IMR-90 (cell line): Measurements from ENCODE around the gene ETV7.

Experiments
- BHLHE40 ChIP-seq: fragments of 150-350 bp; IDR thresholded peaks from 2 replicates; pipeline ENCODE4 v1.6.1; 2016; ENCODE audit warnings: mild to moderate bottlenecking, low read depth, low read length
- CEBPB ChIP-seq: IDR thresholded peaks from 2 replicates; pipeline ENCODE4 v1.6.1; 2012; ENCODE audit warnings: low read depth, low read length, improper control_type of control experiment
- MAFK ChIP-seq: IDR thresholded peaks from 2 replicates; pipeline ENCODE4 v1.6.1; 2012; ENCODE audit warnings: low read depth, low read length, improper control_type of control experiment
- POLR2A ChIP-seq: IDR thresholded peaks from 2 replicates; pipeline ENCODE4 v1.6.1; 2012; ENCODE audit warnings: mild to moderate bottlenecking, low read depth, low read length
- RAD21 ChIP-seq: IDR thresholded peaks from 2 replicates; pipeline ENCODE4 v1.6.1; 2012; ENCODE audit warnings: low read length, improper control_type of control experiment
- RCOR1 ChIP-seq: IDR thresholded peaks from 2 replicates; pipeline ENCODE4 v1.6.1; 2012; ENCODE audit warnings: mild to moderate bottlenecking, low read length, improper control_type of control experiment; ENCODE audit not compliant: insufficient replicate concordance
- RFX5 ChIP-seq: IDR thresholded peaks from 2 replicates; pipeline ENCODE4 v1.8.0; 2012; ENCODE audit warnings: low read depth, mild to moderate bottlenecking, low read length, moderate library complexity
- TF ChIP-seq, protein P1 (sequence below): conservative IDR thresholded peaks from 2 replicates; pipeline ENCODE4 v1.5.1; 2012; ENCODE audit warnings: mild to moderate bottlenecking, low read depth, low read length, improper control_type of control experiment
- TF ChIP-seq, protein P2 (sequence below): fragments of 150-350 bp; IDR thresholded peaks from 2 replicates; pipeline ENCODE4 v1.6.1; 2017; ENCODE audit warnings: mild to moderate bottlenecking, antibody characterized with exemption, low read length, low read depth

DNA sequence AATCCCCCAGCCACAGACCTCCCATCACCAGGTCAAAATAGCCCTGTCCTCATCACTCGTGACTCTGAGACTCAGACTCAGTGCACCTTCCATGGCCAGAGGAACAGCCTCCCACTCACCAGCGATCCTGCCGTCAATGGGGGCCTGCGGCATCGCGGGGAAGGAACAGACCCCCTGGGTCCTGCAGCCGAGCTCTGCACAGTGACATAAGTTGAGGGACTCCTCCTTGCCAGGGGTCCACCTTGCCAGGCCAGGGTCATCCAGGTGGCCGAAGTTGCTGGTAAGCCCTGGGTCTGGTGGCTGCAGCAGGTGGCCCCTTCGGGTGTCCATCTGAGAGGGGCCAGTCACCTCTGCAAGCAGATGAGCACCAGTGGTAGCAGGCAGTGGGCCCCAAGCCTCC, 16.3 kb downstream of the ETV7 start:
- TF ChIP-seq, protein P1, sequence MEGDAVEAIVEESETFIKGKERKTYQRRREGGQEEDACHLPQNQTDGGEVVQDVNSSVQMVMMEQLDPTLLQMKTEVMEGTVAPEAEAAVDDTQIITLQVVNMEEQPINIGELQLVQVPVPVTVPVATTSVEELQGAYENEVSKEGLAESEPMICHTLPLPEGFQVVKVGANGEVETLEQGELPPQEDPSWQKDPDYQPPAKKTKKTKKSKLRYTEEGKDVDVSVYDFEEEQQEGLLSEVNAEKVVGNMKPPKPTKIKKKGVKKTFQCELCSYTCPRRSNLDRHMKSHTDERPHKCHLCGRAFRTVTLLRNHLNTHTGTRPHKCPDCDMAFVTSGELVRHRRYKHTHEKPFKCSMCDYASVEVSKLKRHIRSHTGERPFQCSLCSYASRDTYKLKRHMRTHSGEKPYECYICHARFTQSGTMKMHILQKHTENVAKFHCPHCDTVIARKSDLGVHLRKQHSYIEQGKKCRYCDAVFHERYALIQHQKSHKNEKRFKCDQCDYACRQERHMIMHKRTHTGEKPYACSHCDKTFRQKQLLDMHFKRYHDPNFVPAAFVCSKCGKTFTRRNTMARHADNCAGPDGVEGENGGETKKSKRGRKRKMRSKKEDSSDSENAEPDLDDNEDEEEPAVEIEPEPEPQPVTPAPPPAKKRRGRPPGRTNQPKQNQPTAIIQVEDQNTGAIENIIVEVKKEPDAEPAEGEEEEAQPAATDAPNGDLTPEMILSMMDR = no peak
- no peak for TF ChIP-seq POLR2A
- no peak for TF ChIP-seq RCOR1
- no peak for TF ChIP-seq CEBPB
- no peak for TF ChIP-seq BHLHE40
- TF ChIP-seq, protein P2, sequence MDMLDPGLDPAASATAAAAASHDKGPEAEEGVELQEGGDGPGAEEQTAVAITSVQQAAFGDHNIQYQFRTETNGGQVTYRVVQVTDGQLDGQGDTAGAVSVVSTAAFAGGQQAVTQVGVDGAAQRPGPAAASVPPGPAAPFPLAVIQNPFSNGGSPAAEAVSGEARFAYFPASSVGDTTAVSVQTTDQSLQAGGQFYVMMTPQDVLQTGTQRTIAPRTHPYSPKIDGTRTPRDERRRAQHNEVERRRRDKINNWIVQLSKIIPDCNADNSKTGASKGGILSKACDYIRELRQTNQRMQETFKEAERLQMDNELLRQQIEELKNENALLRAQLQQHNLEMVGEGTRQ = no peak
- TF ChIP-seq RAD21 = no peak
- no peak for TF ChIP-seq MAFK
- no peak for TF ChIP-seq RFX5
